SK-N-SH (cell line): ENCODE results near the gene MED29. TPM values are rescaled to one million over a fixed set of nuclear protein-coding genes. Genes with fewer than 3 reads are reported as not detected.

ENCODE experiments used
- CTCF ChIA-PET: fragments of 300-600, 350-600 bp; formaldehyde crosslinking; extraction: SDS; loops from one replicate; lab custom pipeline; 2021; lab: Yijun Ruan, JAX
- POLR2A ChIA-PET: fragments of 350-600 bp; sonication (Branson Sonifier 250); formaldehyde crosslinking; extraction: SDS; loops from one replicate; lab custom pipeline; 2020; ENCODE audit warnings: antibody characterized with exemption, inconsistent platforms; lab: Yijun Ruan, JAX
- DNase-seq: peaks from one replicate; pipeline ENCODE4 v3.0.0; 2012
- H2AFZ ChIP-seq: fragments of 200-600 bp; sonication (generic); 2 replicates; pipeline ENCODE4 v1.8.1; 2016; ENCODE audit warnings: antibody characterized with exemption, mild to moderate bottlenecking, low read depth
- H3F3A ChIP-seq: fragments of 200-600 bp; sonication (generic); replicated peaks from 2 replicates; pipeline ENCODE3; 2016; ENCODE audit warnings: antibody characterized with exemption, mild to moderate bottlenecking; ENCODE audit not compliant: insufficient read depth
- H3K27ac ChIP-seq, 2 experiments: fragments of 200-500 bp in 1 of 2; fragments of 200-600 bp in 1 of 2; sonication (Bioruptor generic) in 1 of 2; sonication (generic), shearing (Covaris generic) in 1 of 2; 2 replicates each; pipeline versions ENCODE4 v1.5.1 to v1.6.1; 2014 to 2016; ENCODE audit warnings: low read depth in 2 of 2, inconsistent platforms in 1 of 2, low read length in 1 of 2, mild to moderate bottlenecking in 1 of 2, mixed read lengths in 1 of 2
- H3K27me3 ChIP-seq: fragments of 200-600 bp; sonication (generic), shearing (Covaris generic); 2 replicates; pipeline ENCODE4 v1.6.1; 2016; ENCODE audit warnings: mixed run types; ENCODE audit not compliant: insufficient read depth
- H3K36me3 ChIP-seq, 2 experiments: fragments of 200-500 bp in 1 of 2; fragments of 200-600 bp in 1 of 2; sonication (Bioruptor generic) in 1 of 2; sonication (generic) in 1 of 2; replicated peaks in 1 of 2; 2 replicates each; pipeline versions ENCODE3 to v1.5.1; 2014 to 2016; ENCODE audit warnings: low read length in 1 of 2, mild to moderate bottlenecking in 1 of 2; ENCODE audit not compliant: insufficient read depth in 2 of 2, control insufficient read depth in 1 of 2
- H3K4me1 ChIP-seq, 2 experiments: fragments of 200-500 bp in 1 of 2; fragments of 200-600 bp in 1 of 2; sonication (Bioruptor generic) in 1 of 2; sonication (generic), shearing (Covaris generic) in 1 of 2; 2 replicates each; pipeline versions ENCODE4 v1.5.1 to v1.6.1; 2014 to 2016; ENCODE audit warnings: low read depth in 1 of 2, low read length in 1 of 2, mixed run types in 1 of 2; ENCODE audit not compliant: insufficient read depth in 2 of 2, control insufficient read depth in 1 of 2
- H3K4me2 ChIP-seq: fragments of 200-600 bp; sonication (generic), shearing (Covaris generic); 2 replicates; pipeline ENCODE4 v1.6.1; 2017; ENCODE audit warnings: mixed run types
- H3K4me3 ChIP-seq, 2 experiments: fragments of 200-500 bp in 1 of 2; fragments of 200-600 bp in 1 of 2; sonication (Bioruptor generic) in 1 of 2; sonication (generic), shearing (Covaris generic) in 1 of 2; 2 replicates each; pipeline versions ENCODE4 v1.5.1 to v1.8.1; 2014 to 2016; ENCODE audit warnings: low read depth in 2 of 2, inconsistent platforms in 1 of 2, low read length in 1 of 2, mild to moderate bottlenecking in 1 of 2, mixed read lengths in 1 of 2, moderate library complexity in 1 of 2
- H3K79me2 ChIP-seq: fragments of 200-600 bp; sonication (generic); 2 replicates; pipeline ENCODE4 v1.8.1; 2017; ENCODE audit warnings: mild to moderate bottlenecking; ENCODE audit not compliant: insufficient read depth
- H3K9ac ChIP-seq: fragments of 200-600 bp; sonication (generic); 2 replicates; pipeline ENCODE4 v1.6.1; 2017; ENCODE audit warnings: mixed run types
- H3K9me2 ChIP-seq: fragments of 200-600 bp; sonication (generic); 2 replicates; pipeline ENCODE4 v1.6.1; 2017; ENCODE audit warnings: mixed run types
- H3K9me3 ChIP-seq: fragments of 200-600 bp; sonication (generic); 2 replicates; pipeline ENCODE4 v1.6.1; 2017; ENCODE audit warnings: mixed run types, mild to moderate bottlenecking, moderate library complexity
- H4K20me1 ChIP-seq: fragments of 200-600 bp; sonication (generic); 2 replicates; pipeline ENCODE4 v1.6.1; 2017; ENCODE audit warnings: mild to moderate bottlenecking, mixed run types; ENCODE audit not compliant: insufficient read depth
- SIN3A ChIP-seq: IDR thresholded peaks from 2 replicates; pipeline ENCODE4 v1.6.1; 2012; ENCODE audit warnings: low read depth, mild to moderate bottlenecking, low read length, moderate library complexity, borderline replicate concordance
- TAF1 ChIP-seq: IDR thresholded peaks from 2 replicates; pipeline ENCODE4 v1.6.1; 2012; ENCODE audit warnings: low read depth, mild to moderate bottlenecking, low read length, moderate library complexity, borderline replicate concordance
- TEAD4 ChIP-seq: IDR thresholded peaks from 2 replicates; pipeline ENCODE4 v1.4.0; 2012; ENCODE audit warnings: mild to moderate bottlenecking, borderline replicate concordance; ENCODE audit not compliant: insufficient read depth
- USF2 ChIP-seq: fragments of 150-350 bp; IDR thresholded peaks from 2 replicates; pipeline ENCODE4 v1.6.1; 2017; ENCODE audit warnings: antibody characterized with exemption, low read length, low read depth, borderline replicate concordance
- WGBS: methylation state at CpG from one replicate; pipeline ENCODE4 v1.1.6; 2017; ENCODE audit warnings: low lambda C conversion rate; 5-methylcytosine and 5-hydroxymethylcytosine counted together
- polyA plus RNA-seq, 3 experiments: library from polyadenylated mRNA; depleted of rRNA; stranded (reverse); fragments of >200 nt; gene quantifications; 2 replicates each; pipeline ENCODE4 v1.2.3, GENCODE V29; 2012
- TF ChIP-seq, protein P1 (sequence below): IDR thresholded peaks from 2 replicates; pipeline ENCODE4 v1.4.0; 2012; ENCODE audit warnings: low read depth
- TF ChIP-seq, protein P2 (sequence below): IDR thresholded peaks from 2 replicates; pipeline ENCODE4 v1.6.1; 2012; ENCODE audit warnings: mild to moderate bottlenecking, low read depth, low read length, moderate library complexity

The MED29 gene
- polyA plus RNA-seq, 1 of the 3 experiments (the other 2 are of a cell fraction): 32.0 TPM

DNA sequence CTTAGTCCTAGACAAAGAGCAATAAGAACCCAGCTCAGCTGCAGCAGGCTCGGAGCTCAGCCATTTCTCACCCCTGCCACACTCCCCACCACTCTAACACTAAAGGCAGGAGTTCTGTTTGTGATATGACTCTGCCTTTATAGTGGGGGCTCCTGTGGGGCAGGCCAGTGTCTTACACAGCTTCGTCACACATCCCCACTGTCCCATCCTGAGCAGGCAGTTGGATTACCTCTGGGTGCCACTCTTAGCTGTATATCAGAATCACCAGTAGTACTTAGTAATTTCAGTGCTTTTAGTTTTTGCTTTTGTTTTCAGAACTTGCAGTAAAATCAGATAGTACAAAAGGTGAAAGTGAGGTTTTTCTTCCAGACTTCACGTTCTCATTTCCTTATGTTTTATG lies 32.2 kb upstream of the MED29 start:
- no peak overlapping the region for H3K4me3 ChIP-seq
- no peak overlapping the region for H3K9ac ChIP-seq
- peaks cover 10% of the 10 kb centered on the region for H3K79me2 ChIP-seq
- peaks cover 3% of the 10 kb centered on the region; the same call in 1 of the 2 replicates for H4K20me1 ChIP-seq
- no peaks in the 10 kb centered on the region for H3K27me3 ChIP-seq
- ChIA-PET CTCF (no interaction called here), POLR2A (interaction anchor here (1.1 kb wide), 1 partner anchor 9 kb away, joined by 3 read pairs; no protein-coding TSS in a partner anchor)
- no peak overlapping the region for H3K27ac ChIP-seq
- peaks cover 44 to 59% of the 10 kb centered on the region in 2 experiments for H3K36me3 ChIP-seq
- no peaks in the 10 kb centered on the region for H3K9me2 ChIP-seq
- H2AFZ ChIP-seq: no peak overlapping the region
- peaks cover 12% of the 10 kb centered on the region for H3F3A ChIP-seq
- WGBS: 97% methylated on average over 3 of the region's 3 CpGs
- no peak for DNase-seq
- no peaks in the 10 kb centered on the region for H3K9me3 ChIP-seq
- no peak overlapping the region for H3K4me2 ChIP-seq
- TF ChIP-seq SIN3A (no peak), TEAD4 (no peak), USF2 (no peak)
- TF ChIP-seq, protein P1, sequence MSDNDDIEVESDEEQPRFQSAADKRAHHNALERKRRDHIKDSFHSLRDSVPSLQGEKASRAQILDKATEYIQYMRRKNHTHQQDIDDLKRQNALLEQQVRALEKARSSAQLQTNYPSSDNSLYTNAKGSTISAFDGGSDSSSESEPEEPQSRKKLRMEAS: no peak
- TF ChIP-seq, all 33 proteins: peak for 0
- peaks cover 6 to 9% of the 10 kb centered on the region in 2 experiments; a peak in 2 of 4 replicates for H3K4me1 ChIP-seq

- H3K36me3 ChIP-seq: peaks cover 28 to 54% of the 10 kb centered on the region in 2 experiments
- H3K79me2 ChIP-seq: no peaks in the 10 kb centered on the region; the same call in 1 of the 2 replicates
Measured at GRCh38 chr19:39360599-39360998, 30.6 kb upstream of the MED29 start.

More at GRCh38 chr19:39360599-39360998, 30.6 kb upstream of the MED29 start:
- no peak overlapping the region for H3K27ac ChIP-seq
- H4K20me1 ChIP-seq: no peaks in the 10 kb centered on the region; the same call in 1 of the 2 replicates
- 90% methylated on average over 1 of the region's 1 CpG for WGBS
- H3K27me3 ChIP-seq: no peaks in the 10 kb centered on the region
- CTCF ChIA-PET: interaction anchor here (1.0 kb wide), 1 partner anchor 37 kb away, joined by 3 read pairs; no protein-coding TSS in a partner anchor
- H3K9ac ChIP-seq: no peak overlapping the region
- no peak overlapping the region for H3K4me2 ChIP-seq
- peaks cover 12% of the 10 kb centered on the region for H3F3A ChIP-seq
- no peaks in the 10 kb centered on the region for H3K9me2 ChIP-seq
- TF ChIP-seq, protein P2, sequence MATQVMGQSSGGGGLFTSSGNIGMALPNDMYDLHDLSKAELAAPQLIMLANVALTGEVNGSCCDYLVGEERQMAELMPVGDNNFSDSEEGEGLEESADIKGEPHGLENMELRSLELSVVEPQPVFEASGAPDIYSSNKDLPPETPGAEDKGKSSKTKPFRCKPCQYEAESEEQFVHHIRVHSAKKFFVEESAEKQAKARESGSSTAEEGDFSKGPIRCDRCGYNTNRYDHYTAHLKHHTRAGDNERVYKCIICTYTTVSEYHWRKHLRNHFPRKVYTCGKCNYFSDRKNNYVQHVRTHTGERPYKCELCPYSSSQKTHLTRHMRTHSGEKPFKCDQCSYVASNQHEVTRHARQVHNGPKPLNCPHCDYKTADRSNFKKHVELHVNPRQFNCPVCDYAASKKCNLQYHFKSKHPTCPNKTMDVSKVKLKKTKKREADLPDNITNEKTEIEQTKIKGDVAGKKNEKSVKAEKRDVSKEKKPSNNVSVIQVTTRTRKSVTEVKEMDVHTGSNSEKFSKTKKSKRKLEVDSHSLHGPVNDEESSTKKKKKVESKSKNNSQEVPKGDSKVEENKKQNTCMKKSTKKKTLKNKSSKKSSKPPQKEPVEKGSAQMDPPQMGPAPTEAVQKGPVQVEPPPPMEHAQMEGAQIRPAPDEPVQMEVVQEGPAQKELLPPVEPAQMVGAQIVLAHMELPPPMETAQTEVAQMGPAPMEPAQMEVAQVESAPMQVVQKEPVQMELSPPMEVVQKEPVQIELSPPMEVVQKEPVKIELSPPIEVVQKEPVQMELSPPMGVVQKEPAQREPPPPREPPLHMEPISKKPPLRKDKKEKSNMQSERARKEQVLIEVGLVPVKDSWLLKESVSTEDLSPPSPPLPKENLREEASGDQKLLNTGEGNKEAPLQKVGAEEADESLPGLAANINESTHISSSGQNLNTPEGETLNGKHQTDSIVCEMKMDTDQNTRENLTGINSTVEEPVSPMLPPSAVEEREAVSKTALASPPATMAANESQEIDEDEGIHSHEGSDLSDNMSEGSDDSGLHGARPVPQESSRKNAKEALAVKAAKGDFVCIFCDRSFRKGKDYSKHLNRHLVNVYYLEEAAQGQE: no peak
- TF ChIP-seq TAF1 (no peak), USF2 (no peak)
- TF ChIP-seq, all 33 proteins: peak for 0
- H3K4me3 ChIP-seq: no peak overlapping the region
- DNase-seq: no peak
- H3K4me1 ChIP-seq: peaks cover 7 to 9% of the 10 kb centered on the region in 2 experiments; a peak in 2 of 4 replicates
- POLR2A ChIA-PET: interaction anchor here (0.7 kb wide), 1 partner anchor 75 kb away, joined by 3 read pairs; the partner anchor contains the start of gene RPS16
- H3K9me3 ChIP-seq: no peaks in the 10 kb centered on the region
- no peak overlapping the region for H2AFZ ChIP-seq
